Activated naive CD8-positive, alpha-beta T cell treated with anti-CD3 and anti-CD28 coated beads, Interleukin-2, amount 50 U/mL, for 24 hours (primary cell): ENCODE measurements around the gene CCDC149.

Experiments used
- ATAC-seq: fragments of 150-1000 bp; cut with Tn5 transposase; one replicate; pipeline ENCODE4 v1.10.0; 2021
- DNase-seq: peaks from one replicate; pipeline ENCODE4 v3.0.0; 2021
- H3K27ac Mint-ChIP-seq: one replicate; pipeline ENCODE4 v1.8.0; 2021; ENCODE audit warnings: mild to moderate bottlenecking, mixed read lengths
- H3K27me3 Mint-ChIP-seq: one replicate; pipeline ENCODE4 v1.8.0; 2021; ENCODE audit warnings: mixed read lengths
- H3K36me3 Mint-ChIP-seq: one replicate; pipeline ENCODE4 v1.8.0; 2021; ENCODE audit warnings: low read depth, mixed read lengths
- H3K4me1 Mint-ChIP-seq: one replicate; pipeline ENCODE4 v1.8.0; 2021; ENCODE audit warnings: mixed read lengths
- H3K4me3 Mint-ChIP-seq: one replicate; pipeline ENCODE4 v1.8.0; 2021; ENCODE audit warnings: mild to moderate bottlenecking, moderate library complexity, mixed read lengths
- H3K9me3 Mint-ChIP-seq: one replicate; pipeline ENCODE4 v1.8.0; 2021; ENCODE audit warnings: mixed read lengths

The CCDC149 gene

GRCh38 chr4:24878636-24879016 is 34.2 kb downstream of the CCDC149 start:
- Mint-ChIP-seq H3K4me1 (no peaks in the 10 kb centered on the region), H3K27me3 (no peaks in the 10 kb centered on the region), H3K4me3 (no peak overlapping the region), H3K36me3 (no peaks in the 10 kb centered on the region), H3K9me3 (no peaks in the 10 kb centered on the region), H3K27ac (no peak overlapping the region)
- no peak for ATAC-seq
- DNase-seq = no peak

GRCh38 chr4:24877868-24878635 is 34.8 kb downstream of the CCDC149 start:
- Mint-ChIP-seq H3K27me3 (no peaks in the 10 kb centered on the region), H3K4me1 (no peaks in the 10 kb centered on the region), H3K9me3 (no peaks in the 10 kb centered on the region), H3K4me3 (no peak overlapping the region), H3K36me3 (no peaks in the 10 kb centered on the region), H3K27ac (no peak overlapping the region)
- ATAC-seq = no peak
- DNase-seq = no peak

- DNase-seq (no peak), ATAC-seq (no peak)
- no peaks in the 10 kb centered on the region for H3K9me3 Mint-ChIP-seq
- no peaks in the 10 kb centered on the region for H3K4me1 Mint-ChIP-seq
- no peak overlapping the region for H3K4me3 Mint-ChIP-seq
- no peaks in the 10 kb centered on the region for H3K36me3 Mint-ChIP-seq
- H3K27me3 Mint-ChIP-seq = no peaks in the 10 kb centered on the region
- H3K27ac Mint-ChIP-seq = no peak overlapping the region
Measured at GRCh38 chr4:24876431-24876830, 36.4 kb downstream of the CCDC149 start.

- no peak overlapping the region for H3K4me3 Mint-ChIP-seq
- H3K27me3 Mint-ChIP-seq = peaks cover 4% of the 10 kb centered on the region
- no peak overlapping the region for H3K27ac Mint-ChIP-seq
- H3K4me1 Mint-ChIP-seq = no peaks in the 10 kb centered on the region
- H3K9me3 Mint-ChIP-seq = no peaks in the 10 kb centered on the region
- no peaks in the 10 kb centered on the region for H3K36me3 Mint-ChIP-seq
- no peak for DNase-seq
- no peak for ATAC-seq
Measured at GRCh38 chr4:24872720-24873119, 40.1 kb downstream of the CCDC149 start.

GRCh38 chr4:24871210-24871609 is 41.6 kb downstream of the CCDC149 start:
- peaks cover 4% of the 10 kb centered on the region for H3K27me3 Mint-ChIP-seq
- no peaks in the 10 kb centered on the region for H3K36me3 Mint-ChIP-seq
- no peaks in the 10 kb centered on the region for H3K4me1 Mint-ChIP-seq
- DNase-seq (no peak), ATAC-seq (no peak)
- no peak overlapping the region for H3K4me3 Mint-ChIP-seq
- no peak overlapping the region for H3K27ac Mint-ChIP-seq
- H3K9me3 Mint-ChIP-seq = no peaks in the 10 kb centered on the region

GRCh38 chr4:24867766-24868296 is 45.0 kb downstream of the CCDC149 start:
- Mint-ChIP-seq H3K4me1 (no peaks in the 10 kb centered on the region), H3K9me3 (peaks cover 17% of the 10 kb centered on the region), H3K27me3 (peaks cover 4% of the 10 kb centered on the region), H3K27ac (no peak overlapping the region), H3K4me3 (no peak overlapping the region), H3K36me3 (no peaks in the 10 kb centered on the region)
- ATAC-seq (no peak), DNase-seq (no peak)

GRCh38 chr4:24867251-24867650 is 45.6 kb downstream of the CCDC149 start:
- no peak overlapping the region for H3K4me3 Mint-ChIP-seq
- no peaks in the 10 kb centered on the region for H3K36me3 Mint-ChIP-seq
- H3K4me1 Mint-ChIP-seq = no peaks in the 10 kb centered on the region
- ATAC-seq (no peak), DNase-seq (no peak)
- H3K27me3 Mint-ChIP-seq = peaks cover 4% of the 10 kb centered on the region
- peaks cover 22% of the 10 kb centered on the region for H3K9me3 Mint-ChIP-seq
- no peak overlapping the region for H3K27ac Mint-ChIP-seq

- Mint-ChIP-seq H3K27me3 (peaks cover 4% of the 10 kb centered on the region), H3K4me3 (no peak overlapping the region), H3K9me3 (peaks cover 31% of the 10 kb centered on the region), H3K27ac (no peak overlapping the region), H3K4me1 (no peaks in the 10 kb centered on the region), H3K36me3 (no peaks in the 10 kb centered on the region)
- ATAC-seq (no peak), DNase-seq (no peak)
Measured at GRCh38 chr4:24865401-24865800, 47.4 kb downstream of the CCDC149 start.

GRCh38 chr4:24863799-24864198 is 49.0 kb downstream of the CCDC149 start:
- Mint-ChIP-seq H3K4me3 (no peak overlapping the region), H3K9me3 (peaks cover 31% of the 10 kb centered on the region), H3K36me3 (no peaks in the 10 kb centered on the region)

GRCh38 chr4:24862073-24862751 is 50.6 kb downstream of the CCDC149 start:
- H3K27me3 Mint-ChIP-seq = no peaks in the 10 kb centered on the region
- H3K27ac Mint-ChIP-seq = no peak overlapping the region
- no peak overlapping the region for H3K4me3 Mint-ChIP-seq
- no peaks in the 10 kb centered on the region for H3K36me3 Mint-ChIP-seq
- ATAC-seq (no peak), DNase-seq (no peak)
- peaks cover 31% of the 10 kb centered on the region for H3K9me3 Mint-ChIP-seq
- no peaks in the 10 kb centered on the region for H3K4me1 Mint-ChIP-seq

More at GRCh38 chr4:24863799-24864198, 49.0 kb downstream of the CCDC149 start:
- ATAC-seq (no peak), DNase-seq (no peak)
- Mint-ChIP-seq H3K27ac (no peak overlapping the region), H3K4me1 (no peaks in the 10 kb centered on the region), H3K27me3 (peaks cover 2% of the 10 kb centered on the region)

- no peak overlapping the region for H3K4me3 Mint-ChIP-seq
- ATAC-seq = no peak
- no peaks in the 10 kb centered on the region for H3K4me1 Mint-ChIP-seq
- no peak for DNase-seq
- no peaks in the 10 kb centered on the region for H3K36me3 Mint-ChIP-seq
- peaks cover 16% of the 10 kb centered on the region for H3K9me3 Mint-ChIP-seq
- peaks cover 4% of the 10 kb centered on the region for H3K27me3 Mint-ChIP-seq
- no peak overlapping the region for H3K27ac Mint-ChIP-seq
Measured at GRCh38 chr4:24858550-24858949, 54.3 kb downstream of the CCDC149 start.

GRCh38 chr4:24858026-24858425 is 54.8 kb downstream of the CCDC149 start:
- Mint-ChIP-seq H3K4me3 (no peak overlapping the region), H3K27ac (no peak overlapping the region), H3K9me3 (peaks cover 14% of the 10 kb centered on the region), H3K36me3 (no peaks in the 10 kb centered on the region), H3K4me1 (no peaks in the 10 kb centered on the region), H3K27me3 (peaks cover 4% of the 10 kb centered on the region)
- DNase-seq = no peak
- no peak for ATAC-seq

GRCh38 chr4:24856586-24856985 is 56.3 kb downstream of the CCDC149 start:
- peaks cover 5% of the 10 kb centered on the region for H3K9me3 Mint-ChIP-seq
- peaks cover 4% of the 10 kb centered on the region for H3K27me3 Mint-ChIP-seq
- DNase-seq = no peak
- H3K36me3 Mint-ChIP-seq = no peaks in the 10 kb centered on the region
- no peak overlapping the region for H3K4me3 Mint-ChIP-seq
- ATAC-seq = no peak
- H3K4me1 Mint-ChIP-seq = no peaks in the 10 kb centered on the region
- H3K27ac Mint-ChIP-seq = no peak overlapping the region

- Mint-ChIP-seq H3K27ac (no peak overlapping the region), H3K27me3 (peaks cover 4% of the 10 kb centered on the region), H3K4me1 (no peaks in the 10 kb centered on the region), H3K4me3 (no peak overlapping the region), H3K9me3 (no peaks in the 10 kb centered on the region), H3K36me3 (no peaks in the 10 kb centered on the region)
- DNase-seq (no peak), ATAC-seq (no peak)
Measured at GRCh38 chr4:24855741-24856140, 57.1 kb downstream of the CCDC149 start.

- DNase-seq = no peak
- H3K27me3 Mint-ChIP-seq = peaks cover 4% of the 10 kb centered on the region
- no peak overlapping the region for H3K27ac Mint-ChIP-seq
- no peak for ATAC-seq
- no peaks in the 10 kb centered on the region for H3K4me1 Mint-ChIP-seq
- H3K4me3 Mint-ChIP-seq = no peak overlapping the region
- H3K36me3 Mint-ChIP-seq = no peaks in the 10 kb centered on the region
- no peaks in the 10 kb centered on the region for H3K9me3 Mint-ChIP-seq
Measured at GRCh38 chr4:24853142-24853541, 59.7 kb downstream of the CCDC149 start.
